Activated T-helper 2 cell treated with anti-CD3 and anti-CD28 coated beads, Interferon-gamma antibody, Interleukin-2, Interleukin-4, amounts not matched to agents 10 μg/mL and 5 μg/mL and 100 μg/mL, durations not matched to agents 14 hours and 24 hours and 36 hours (primary cell): ENCODE data around the gene CARMIL1. TPM values are rescaled to one million over a fixed set of nuclear protein-coding genes. Genes with fewer than 3 reads are reported as not detected.
A peak's percentile ranks its signal among the peaks of the same experiment; 100 is the strongest.

Source experiments
- DNase-seq: peaks from one replicate; pipeline ENCODE4 v3.0.0; 2021; ENCODE audit warnings: low spot score
- H3K27ac Mint-ChIP-seq: one replicate; pipeline ENCODE4 v1.8.0; 2021; ENCODE audit warnings: mixed read lengths
- H3K27me3 Mint-ChIP-seq: one replicate; pipeline ENCODE4 v1.8.0; 2021; ENCODE audit warnings: low read depth, mixed read lengths
- H3K36me3 Mint-ChIP-seq: one replicate; pipeline ENCODE4 v1.8.0; 2021; ENCODE audit warnings: low read depth, mixed read lengths
- H3K4me1 Mint-ChIP-seq: one replicate; pipeline ENCODE4 v1.8.0; 2021; ENCODE audit warnings: low read depth, mixed read lengths
- H3K4me3 Mint-ChIP-seq: one replicate; pipeline ENCODE4 v1.8.0; 2021; ENCODE audit warnings: low read depth, mild to moderate bottlenecking, moderate library complexity, mixed read lengths
- H3K9me3 Mint-ChIP-seq: one replicate; pipeline ENCODE4 v1.8.0; 2021; ENCODE audit warnings: mixed read lengths
- intact Hi-C: fragments of 100-400 bp; cut with micrococcal nuclease; formaldehyde crosslinking; loops from one replicate; pipeline ENCODE4 v1.15.1; 2023
- total RNA-seq: library from RNA; stranded (reverse); gene quantifications from 2 replicates; pipeline ENCODE4 v1.2.3, GENCODE V29; 2022

Gene CARMIL1
- total RNA-seq, 1 donor from 2014 or later: 1.7 TPM

DNA sequence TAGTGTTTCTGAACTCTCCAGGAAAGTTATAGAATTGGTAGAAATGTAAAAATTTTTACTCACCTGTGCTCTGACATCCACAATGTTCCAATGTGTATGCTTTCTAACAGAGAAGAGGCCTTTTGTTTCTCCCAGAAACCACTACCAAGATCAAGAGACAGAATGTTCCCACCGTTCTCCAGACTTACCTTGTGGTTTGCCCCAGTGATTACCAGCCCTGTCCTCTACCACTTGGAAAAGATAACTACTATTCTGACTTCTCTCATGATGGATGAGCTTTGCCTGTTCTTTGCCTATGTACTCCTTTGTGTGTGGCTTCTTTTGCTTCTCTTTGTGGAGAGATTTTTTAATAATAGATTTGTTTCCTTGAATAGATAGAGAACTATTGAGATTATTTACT lies 199.8 kb downstream of the CARMIL1 start:
- no peaks in the 10 kb centered on the region for H3K36me3 Mint-ChIP-seq
- intact Hi-C loops: no loop called here
- peaks cover 4% of the 10 kb centered on the region for H3K4me1 Mint-ChIP-seq
- H3K4me3 Mint-ChIP-seq: no peak overlapping the region
- DNase-seq: no peak
- no peaks in the 10 kb centered on the region for H3K9me3 Mint-ChIP-seq
- H3K27me3 Mint-ChIP-seq: no peaks in the 10 kb centered on the region
- no peak overlapping the region for H3K27ac Mint-ChIP-seq

GRCh38 chr6:25481267-25481666 lies 202.1 kb downstream of the CARMIL1 start:
- Mint-ChIP-seq H3K4me1 (no peaks in the 10 kb centered on the region), H3K4me3 (no peak overlapping the region), H3K36me3 (no peaks in the 10 kb centered on the region), H3K9me3 (no peaks in the 10 kb centered on the region), H3K27me3 (no peaks in the 10 kb centered on the region), H3K27ac (no peak overlapping the region)
- DNase-seq: no peak
- intact Hi-C loops: no loop called here

DNA sequence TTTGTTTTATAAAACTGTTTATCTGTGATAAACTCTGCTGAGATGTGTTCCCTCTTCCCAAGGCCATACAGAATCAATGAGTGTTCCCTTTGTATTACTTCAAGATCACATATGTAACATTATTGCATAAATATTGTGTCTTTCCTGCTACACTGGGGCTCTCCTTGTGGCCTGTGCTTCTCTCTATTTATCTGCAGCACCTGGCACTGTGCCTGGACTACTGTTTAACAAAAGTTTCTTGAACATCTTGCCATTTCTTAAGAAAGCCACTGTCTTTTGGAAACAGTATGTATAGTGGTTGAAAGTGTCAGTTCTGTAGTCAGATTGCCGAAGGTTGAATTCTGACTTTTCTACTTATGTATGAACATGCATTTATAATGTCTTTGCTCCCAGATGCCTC lies 203.8 kb downstream of the CARMIL1 start:
- Mint-ChIP-seq H3K4me3 (no peak overlapping the region), H3K27me3 (no peaks in the 10 kb centered on the region)

GRCh38 chr6:25483943-25484342 lies 204.8 kb downstream of the CARMIL1 start:
- H3K4me3 Mint-ChIP-seq: no peak overlapping the region
- H3K4me1 Mint-ChIP-seq: no peaks in the 10 kb centered on the region
- no peaks in the 10 kb centered on the region for H3K9me3 Mint-ChIP-seq
- no peak overlapping the region for H3K27ac Mint-ChIP-seq
- no peak for DNase-seq
- intact Hi-C loops: no loop called here
- no peaks in the 10 kb centered on the region for H3K36me3 Mint-ChIP-seq
- no peaks in the 10 kb centered on the region for H3K27me3 Mint-ChIP-seq

More for the DNA sequence above, 203.8 kb downstream of the CARMIL1 start:
- intact Hi-C loops: no loop called here
- H3K36me3 Mint-ChIP-seq: no peaks in the 10 kb centered on the region
- DNase-seq: no peak
- H3K9me3 Mint-ChIP-seq: no peaks in the 10 kb centered on the region
- no peaks in the 10 kb centered on the region for H3K4me1 Mint-ChIP-seq
- H3K27ac Mint-ChIP-seq: no peak overlapping the region

GRCh38 chr6:25484900-25485299 lies 205.7 kb downstream of the CARMIL1 start:
- Mint-ChIP-seq H3K9me3 (no peaks in the 10 kb centered on the region), H3K27ac (no peak overlapping the region)
- intact Hi-C loops: no loop called here

GRCh38 chr6:25485821-25486534 lies 206.8 kb downstream of the CARMIL1 start:
- H3K9me3 Mint-ChIP-seq: no peaks in the 10 kb centered on the region
- intact Hi-C loops: no loop called here
- H3K27ac Mint-ChIP-seq: no peak overlapping the region
- no peak overlapping the region for H3K4me3 Mint-ChIP-seq
- no peaks in the 10 kb centered on the region for H3K36me3 Mint-ChIP-seq
- no peaks in the 10 kb centered on the region for H3K4me1 Mint-ChIP-seq
- no peak for DNase-seq
- no peaks in the 10 kb centered on the region for H3K27me3 Mint-ChIP-seq

More at GRCh38 chr6:25484900-25485299, 205.7 kb downstream of the CARMIL1 start:
- Mint-ChIP-seq H3K36me3 (no peaks in the 10 kb centered on the region), H3K4me3 (no peak overlapping the region), H3K27me3 (no peaks in the 10 kb centered on the region), H3K4me1 (no peaks in the 10 kb centered on the region)
- DNase-seq: no peak

- Mint-ChIP-seq H3K4me3 (no peak overlapping the region), H3K36me3 (no peaks in the 10 kb centered on the region), H3K4me1 (no peaks in the 10 kb centered on the region), H3K9me3 (no peaks in the 10 kb centered on the region), H3K27me3 (no peaks in the 10 kb centered on the region), H3K27ac (no peak overlapping the region)
- intact Hi-C loops: no loop called here
- no peak for DNase-seq
Measured at GRCh38 chr6:25486550-25486949, 207.4 kb downstream of the CARMIL1 start.

GRCh38 chr6:25487012-25487411 lies 207.8 kb downstream of the CARMIL1 start:
- H3K4me1 Mint-ChIP-seq: no peaks in the 10 kb centered on the region
- intact Hi-C loops: no loop called here
- H3K36me3 Mint-ChIP-seq: no peaks in the 10 kb centered on the region
- H3K27ac Mint-ChIP-seq: no peak overlapping the region
- no peaks in the 10 kb centered on the region for H3K9me3 Mint-ChIP-seq
- no peaks in the 10 kb centered on the region for H3K27me3 Mint-ChIP-seq
- H3K4me3 Mint-ChIP-seq: no peak overlapping the region
- no peak for DNase-seq

- no peaks in the 10 kb centered on the region for H3K4me1 Mint-ChIP-seq
- H3K27me3 Mint-ChIP-seq: no peaks in the 10 kb centered on the region
- H3K27ac Mint-ChIP-seq: no peak overlapping the region
- H3K4me3 Mint-ChIP-seq: no peak overlapping the region
- no peaks in the 10 kb centered on the region for H3K36me3 Mint-ChIP-seq
- no peaks in the 10 kb centered on the region for H3K9me3 Mint-ChIP-seq
- intact Hi-C loops: no loop called here
- DNase-seq: no peak
Measured at GRCh38 chr6:25488156-25488555, 209.0 kb downstream of the CARMIL1 start.

GRCh38 chr6:25489399-25489798 lies 210.2 kb downstream of the CARMIL1 start:
- no peak overlapping the region for H3K27ac Mint-ChIP-seq
- no peaks in the 10 kb centered on the region for H3K4me1 Mint-ChIP-seq
- H3K27me3 Mint-ChIP-seq: no peaks in the 10 kb centered on the region
- H3K9me3 Mint-ChIP-seq: no peaks in the 10 kb centered on the region
- DNase-seq: no peak
- H3K4me3 Mint-ChIP-seq: no peak overlapping the region
- intact Hi-C loops: no loop called here
- H3K36me3 Mint-ChIP-seq: no peaks in the 10 kb centered on the region

- H3K9me3 Mint-ChIP-seq: no peaks in the 10 kb centered on the region
- peak; percentile 52 for DNase-seq
- H3K27ac Mint-ChIP-seq: no peak overlapping the region
- H3K4me3 Mint-ChIP-seq: no peak overlapping the region
- no peaks in the 10 kb centered on the region for H3K36me3 Mint-ChIP-seq
- H3K4me1 Mint-ChIP-seq: no peaks in the 10 kb centered on the region
- intact Hi-C loops: loop anchor here (1.0 to 2.0 kb wide), 2 partner anchors 225 to 267 kb away; no protein-coding TSS in a partner anchor
- no peaks in the 10 kb centered on the region for H3K27me3 Mint-ChIP-seq
Measured at GRCh38 chr6:25490018-25490801, 211.0 kb downstream of the CARMIL1 start.

- no peak overlapping the region for H3K4me3 Mint-ChIP-seq
- H3K27ac Mint-ChIP-seq: no peak overlapping the region
- no peaks in the 10 kb centered on the region for H3K36me3 Mint-ChIP-seq
- intact Hi-C loops: no loop called here
- H3K27me3 Mint-ChIP-seq: no peaks in the 10 kb centered on the region
- H3K4me1 Mint-ChIP-seq: no peaks in the 10 kb centered on the region
- no peaks in the 10 kb centered on the region for H3K9me3 Mint-ChIP-seq
- DNase-seq: no peak
Measured at GRCh38 chr6:25492951-25493350, 213.8 kb downstream of the CARMIL1 start.

- DNase-seq: no peak
- intact Hi-C loops: no loop called here
- H3K27me3 Mint-ChIP-seq: no peaks in the 10 kb centered on the region
- no peaks in the 10 kb centered on the region for H3K4me1 Mint-ChIP-seq
- H3K27ac Mint-ChIP-seq: no peak overlapping the region
- no peaks in the 10 kb centered on the region for H3K36me3 Mint-ChIP-seq
- H3K4me3 Mint-ChIP-seq: no peak overlapping the region
- no peaks in the 10 kb centered on the region for H3K9me3 Mint-ChIP-seq
Measured at GRCh38 chr6:25494469-25494868, 215.3 kb downstream of the CARMIL1 start.
